ENCODE data around the gene TMEM123. TPM values are rescaled to one million over a fixed set of nuclear protein-coding genes. Genes with fewer than 3 reads are reported as not detected.

TMEM123 gene
- total and polyA plus RNA-seq, 4 experiments from 2014 or later, result 383 to 839 (median 574) TPM

- ChIA-PET CTCF (ENCODE audit: partially characterized antibody) (interaction anchor here (1.0 to 2.8 kb wide), 6 partner anchors 14 to 31 kb away, joined by 3 to 9 read pairs (median 4); no protein-coding TSS in a partner anchor), POLR2A (ENCODE audit: partially characterized antibody) (interaction anchor here (1.2 to 1.8 kb wide), 2 partner anchors 14 to 29 kb away, joined by 3 to 5 read pairs; no protein-coding TSS in a partner anchor)
- Histone ChIP-seq H3K9me3 (ENCODE audit: control insufficient read depth in 1 of 2, low read length in 2 of 2) (no peaks in the 10 kb centered on the region), H3K27me3 (ENCODE audit: insufficient read depth, low read length) (no peaks in the 10 kb centered on the region), H3K4me3 (ENCODE audit: low read length in 2 of 2) (no peak overlapping the region), H3K27ac (ENCODE audit: low read depth, low read length) (no peak overlapping the region), H3K36me3 (ENCODE audit: insufficient read depth, low read length) (no peaks in the 10 kb centered on the region), H3K4me1 (ENCODE audit: insufficient read depth, low read length) (peaks cover 97% of the 10 kb centered on the region)
- DNase-seq, result no peak
- Mint-ChIP-seq H3K9me3 (peaks cover 0 to 7% (median 0%) of the 10 kb centered on the region in 8 donors), H3K27ac (peak overlapping the region; percentile 13 to 88 (median 75)), H3K4me1 (peaks cover 80 to 100% (median 89%) of the 10 kb centered on the region in 4 donors), H3K27me3 (no peaks in the 10 kb centered on the region), H3K4me3 (peak overlapping the region in 3 of 8 donors; percentile 9 to 25 (median 18)), H3K36me3 (peaks cover 39 to 48% of the 10 kb centered on the region in 2 donors)
- intact Hi-C loops (cut with micrococcal nuclease), result no loop called here
Measured at GRCh38 chr11:102420547-102420946, 32.0 kb downstream of the TMEM123 start.

- intact Hi-C loops (cut with micrococcal nuclease), result no loop called here
- peaks cover 0 to 7% (median 0%) of the 10 kb centered on the region in 8 donors for H3K9me3 Mint-ChIP-seq
- POLR2A ChIA-PET (ENCODE audit: partially characterized antibody), result interaction anchor here (0.8 to 1.4 kb wide), 3 partner anchors 11 to 33 kb away, joined by 3 to 5 read pairs (median 3); no protein-coding TSS in a partner anchor
- Histone ChIP-seq H3K27me3 (ENCODE audit: insufficient read depth, low read length) (no peaks in the 10 kb centered on the region), H3K9me3 (ENCODE audit: control insufficient read depth in 1 of 2, low read length in 2 of 2) (no peaks in the 10 kb centered on the region), H3K36me3 (ENCODE audit: insufficient read depth, low read length) (no peaks in the 10 kb centered on the region), H3K27ac (ENCODE audit: low read depth, low read length) (no peak overlapping the region), H3K4me1 (ENCODE audit: insufficient read depth, low read length) (peaks cover 97% of the 10 kb centered on the region), H3K4me3 (ENCODE audit: low read length in 2 of 2) (no peak overlapping the region)
- H3K4me1 Mint-ChIP-seq, result peaks cover 84 to 100% (median 91%) of the 10 kb centered on the region in 4 donors
- peaks cover 31 to 39% of the 10 kb centered on the region in 2 donors for H3K36me3 Mint-ChIP-seq
- peak overlapping the region in 6 of 7 donors; percentile 25 to 88 (median 58) for H3K27ac Mint-ChIP-seq
- H3K27me3 Mint-ChIP-seq, result no peaks in the 10 kb centered on the region
- CTCF ChIA-PET (ENCODE audit: partially characterized antibody), result interaction anchor here (0.8 to 2.8 kb wide), 7 partner anchors 21 to 131 kb away, joined by 3 to 9 read pairs (median 3); no protein-coding TSS in a partner anchor
- peak overlapping the region in 3 of 8 donors; percentile 6 to 33 (median 21) for H3K4me3 Mint-ChIP-seq
- no peak for DNase-seq
Measured at GRCh38 chr11:102419181-102419580, 33.4 kb downstream of the TMEM123 start.

DNA sequence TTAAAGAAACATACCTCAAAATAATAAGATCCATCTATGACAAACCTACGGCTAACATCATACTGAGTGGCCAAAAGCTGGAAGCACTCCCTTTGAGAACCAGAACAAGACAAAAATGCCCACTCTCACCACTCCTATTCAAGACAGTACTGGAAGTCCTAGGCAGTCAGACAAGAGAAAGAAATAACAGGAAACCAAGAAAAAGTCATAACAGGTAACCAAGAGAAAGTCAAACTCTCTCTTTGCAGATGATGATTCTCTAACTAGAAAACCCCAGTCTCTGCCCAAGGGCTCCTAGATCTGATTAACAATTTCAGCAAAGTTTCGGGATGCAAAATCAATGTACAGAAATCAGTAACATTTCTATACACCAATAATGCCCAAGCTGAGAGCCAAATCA lies 35.6 kb downstream of the TMEM123 start:
- peak in 2 of 5 donors; percentile 12 to 17 for DNase-seq
- Mint-ChIP-seq H3K4me3 (peak overlapping the region; percentile 75 to 88 (median 82)), H3K27me3 (no peaks in the 10 kb centered on the region), H3K27ac (peak overlapping the region; percentile 58 to 94 (median 92)), H3K4me1 (peaks cover 82 to 96% (median 88%) of the 10 kb centered on the region in 4 donors), H3K36me3 (peaks cover 31 to 35% of the 10 kb centered on the region in 2 donors), H3K9me3 (peaks cover 0 to 7% (median 0%) of the 10 kb centered on the region in 8 donors)
- Histone ChIP-seq H3K27ac (ENCODE audit: low read depth, low read length) (peak overlapping the region; percentile 4), H3K36me3 (ENCODE audit: insufficient read depth, low read length) (no peaks in the 10 kb centered on the region), H3K4me3 (ENCODE audit: low read length in 2 of 2) (peak overlapping the region in 1 of 2 donors; percentile 5), H3K27me3 (ENCODE audit: insufficient read depth, low read length) (no peaks in the 10 kb centered on the region), H3K9me3 (ENCODE audit: control insufficient read depth in 1 of 2, low read length in 2 of 2) (no peaks in the 10 kb centered on the region), H3K4me1 (ENCODE audit: insufficient read depth, low read length) (peaks cover 98% of the 10 kb centered on the region)
- CTCF ChIA-PET (ENCODE audit: partially characterized antibody), result interaction anchor here (1.5 to 5.5 kb wide), 3 partner anchors 26 to 79 kb away, joined by 4 to 33 read pairs (median 4); no protein-coding TSS in a partner anchor
- POLR2A ChIA-PET (ENCODE audit: partially characterized antibody), result interaction anchor here (1.5 to 1.8 kb wide), 3 partner anchors 14 to 33 kb away, joined by 3 to 6 read pairs (median 4); no protein-coding TSS in a partner anchor
- intact Hi-C loops (cut with micrococcal nuclease), result loop anchor here (1.0 kb wide), 1 partner anchor 12 kb away; no protein-coding TSS in a partner anchor

- ChIA-PET CTCF (ENCODE audit: partially characterized antibody) (interaction anchor here (5.5 kb wide), 1 partner anchor 24 kb away, joined by 33 read pairs; no protein-coding TSS in a partner anchor), POLR2A (ENCODE audit: partially characterized antibody) (interaction anchor here (0.9 to 1.8 kb wide), 4 partner anchors 8 to 36 kb away, joined by 3 to 6 read pairs (median 4); no protein-coding TSS in a partner anchor)
- H3K27me3 Mint-ChIP-seq, result no peaks in the 10 kb centered on the region
- Histone ChIP-seq H3K9me3 (ENCODE audit: control insufficient read depth in 1 of 2, low read length in 2 of 2) (no peaks in the 10 kb centered on the region), H3K27me3 (ENCODE audit: insufficient read depth, low read length) (no peaks in the 10 kb centered on the region), H3K4me3 (ENCODE audit: low read length in 2 of 2) (peak overlapping the region in 1 of 2 donors; percentile 8), H3K4me1 (ENCODE audit: insufficient read depth, low read length) (peaks cover 98% of the 10 kb centered on the region), H3K27ac (ENCODE audit: low read depth, low read length) (peak overlapping the region; percentile 17), H3K36me3 (ENCODE audit: insufficient read depth, low read length) (peaks cover 2% of the 10 kb centered on the region)
- peak overlapping the region; percentile 58 to 92 (median 82) for H3K27ac Mint-ChIP-seq
- intact Hi-C loops (cut with micrococcal nuclease), result loop anchor here (1.0 kb wide), 2 partner anchors 8 to 37 kb away; partner anchors contain the start of gene TMEM123
- peaks cover 80 to 96% (median 88%) of the 10 kb centered on the region in 4 donors for H3K4me1 Mint-ChIP-seq
- peaks cover 27 to 41% of the 10 kb centered on the region in 2 donors for H3K36me3 Mint-ChIP-seq
- peak in 4 of 5 donors; percentile 33 to 40 (median 38) for DNase-seq
- H3K9me3 Mint-ChIP-seq, result peaks cover 0 to 7% (median 0%) of the 10 kb centered on the region in 8 donors
- peak overlapping the region; percentile 67 to 88 (median 81) for H3K4me3 Mint-ChIP-seq
Measured at GRCh38 chr11:102415304-102415916, 37.2 kb downstream of the TMEM123 start.

- Histone ChIP-seq H3K36me3 (ENCODE audit: insufficient read depth, low read length) (peaks cover 6% of the 10 kb centered on the region), H3K27me3 (ENCODE audit: insufficient read depth, low read length) (no peaks in the 10 kb centered on the region), H3K27ac (ENCODE audit: low read depth, low read length) (peak overlapping the region; percentile 17), H3K9me3 (ENCODE audit: control insufficient read depth in 1 of 2, low read length in 2 of 2) (no peaks in the 10 kb centered on the region), H3K4me3 (ENCODE audit: low read length in 2 of 2) (no peak overlapping the region), H3K4me1 (ENCODE audit: insufficient read depth, low read length) (peaks cover 95% of the 10 kb centered on the region)
- intact Hi-C loops (cut with micrococcal nuclease), result no loop called here
- POLR2A ChIA-PET (ENCODE audit: partially characterized antibody), result interaction anchor here (1.1 to 2.1 kb wide), 4 partner anchors 11 to 62 kb away, joined by 3 to 7 read pairs (median 4); no protein-coding TSS in a partner anchor
- CTCF ChIA-PET (ENCODE audit: partially characterized antibody), result interaction anchor here (1.4 to 5.5 kb wide), 3 partner anchors 23 to 94 kb away, joined by 3 to 33 read pairs (median 4); no protein-coding TSS in a partner anchor
- Mint-ChIP-seq H3K4me1 (peaks cover 77 to 93% (median 86%) of the 10 kb centered on the region in 4 donors), H3K9me3 (peaks cover 0 to 7% (median 0%) of the 10 kb centered on the region in 8 donors), H3K27ac (peak overlapping the region; percentile 58 to 92 (median 82)), H3K4me3 (peak overlapping the region; percentile 67 to 88 (median 81)), H3K36me3 (peaks cover 32 to 43% of the 10 kb centered on the region in 2 donors), H3K27me3 (no peaks in the 10 kb centered on the region)
- no peak for DNase-seq
Measured at GRCh38 chr11:102414559-102414958, 38.0 kb downstream of the TMEM123 start.

- Histone ChIP-seq H3K36me3 (ENCODE audit: insufficient read depth, low read length) (peaks cover 6% of the 10 kb centered on the region), H3K4me3 (ENCODE audit: low read length in 2 of 2) (peak overlapping the region in 1 of 2 donors; percentile 32), H3K4me1 (ENCODE audit: insufficient read depth, low read length) (peaks cover 91% of the 10 kb centered on the region), H3K27me3 (ENCODE audit: insufficient read depth, low read length) (no peaks in the 10 kb centered on the region), H3K9me3 (ENCODE audit: control insufficient read depth in 1 of 2, low read length in 2 of 2) (no peaks in the 10 kb centered on the region), H3K27ac (ENCODE audit: low read depth, low read length) (peak overlapping the region; percentile 32)
- Mint-ChIP-seq H3K4me3 (peak overlapping the region; percentile 67 to 88 (median 81)), H3K27ac (peak overlapping the region; percentile 58 to 92 (median 82)), H3K9me3 (peaks cover 0 to 7% (median 0%) of the 10 kb centered on the region in 8 donors), H3K4me1 (peaks cover 73 to 90% (median 83%) of the 10 kb centered on the region in 4 donors), H3K36me3 (peaks cover 26 to 38% of the 10 kb centered on the region in 2 donors), H3K27me3 (no peaks in the 10 kb centered on the region)
- CTCF ChIA-PET (ENCODE audit: partially characterized antibody), result interaction anchor here (1.4 to 5.5 kb wide), 3 partner anchors 22 to 92 kb away, joined by 3 to 33 read pairs (median 4); no protein-coding TSS in a partner anchor
- intact Hi-C loops (cut with micrococcal nuclease), result no loop called here
- POLR2A ChIA-PET (ENCODE audit: partially characterized antibody), result interaction anchor here (0.8 to 2.1 kb wide), 6 partner anchors 12 to 63 kb away, joined by 3 to 7 read pairs (median 3); no protein-coding TSS in a partner anchor
- peak in 3 of 5 donors; percentile 28 to 34 (median 33) for DNase-seq
Measured at GRCh38 chr11:102413497-102413896, 39.1 kb downstream of the TMEM123 start.
